ENCODE measurements around the gene PRR5L.
"Not testable (repeated sequence)": the region's sequence is repeated elsewhere in the genome, so short reads cannot be mapped to it uniquely, and the experiment has no call there.

The PRR5L gene

DNA sequence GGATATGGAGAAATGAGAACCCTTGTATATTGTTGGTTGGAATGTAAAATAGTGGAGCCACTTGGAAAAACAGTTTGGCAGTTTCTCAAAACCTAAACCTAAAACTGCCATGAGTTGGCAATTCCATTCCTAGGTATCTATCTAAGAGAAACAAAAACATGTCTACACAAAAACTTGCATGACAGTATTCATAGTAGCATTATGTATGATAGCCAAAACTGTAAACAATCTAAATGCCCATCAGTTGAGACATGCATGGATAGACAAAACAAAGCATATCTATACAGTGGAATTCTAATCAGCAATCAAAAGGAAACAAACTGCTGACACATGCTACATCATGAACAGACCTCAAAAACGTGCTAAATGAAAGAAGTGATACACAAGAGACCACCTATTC, 179.1 kb downstream of the PRR5L start:
- peak; percentile 74 for DNase-seq (ENCODE audit: low read depth, low spot score)
- peak overlapping the region; percentile 37 for H3K27ac ChIP-seq

DNA sequence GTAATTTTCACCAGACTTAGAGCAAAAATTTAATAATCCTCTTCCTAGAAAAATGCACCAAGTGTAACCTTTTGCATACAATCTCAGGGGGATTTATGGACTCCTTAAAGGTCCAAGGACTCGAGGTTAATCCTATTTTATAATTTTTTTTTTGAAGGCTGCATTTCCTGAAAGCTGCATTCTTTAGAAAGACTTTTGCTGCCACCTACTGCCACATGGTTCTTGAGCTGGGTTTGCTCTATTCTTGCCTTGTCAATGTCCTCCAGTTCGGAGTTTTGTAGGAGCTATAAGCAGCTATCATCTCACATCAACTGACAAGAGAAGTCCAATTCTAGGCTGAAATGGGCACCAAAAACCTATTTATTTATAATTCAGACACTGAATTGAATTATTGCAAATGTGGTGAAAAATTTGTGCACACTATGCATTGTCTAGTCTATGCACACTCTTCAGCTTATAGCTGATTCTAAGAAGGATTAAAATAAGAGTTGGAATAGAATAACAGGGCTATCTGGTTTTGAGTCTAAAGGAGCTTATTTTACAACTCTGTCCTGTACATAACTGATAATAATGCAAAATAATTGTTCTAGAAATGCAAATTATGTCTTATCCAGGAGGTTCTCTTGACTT, 182.7 kb downstream of the PRR5L start:
- no peak for DNase-seq (ENCODE audit: low read depth, low spot score)
- H3K27ac ChIP-seq: no peak overlapping the region

DNA sequence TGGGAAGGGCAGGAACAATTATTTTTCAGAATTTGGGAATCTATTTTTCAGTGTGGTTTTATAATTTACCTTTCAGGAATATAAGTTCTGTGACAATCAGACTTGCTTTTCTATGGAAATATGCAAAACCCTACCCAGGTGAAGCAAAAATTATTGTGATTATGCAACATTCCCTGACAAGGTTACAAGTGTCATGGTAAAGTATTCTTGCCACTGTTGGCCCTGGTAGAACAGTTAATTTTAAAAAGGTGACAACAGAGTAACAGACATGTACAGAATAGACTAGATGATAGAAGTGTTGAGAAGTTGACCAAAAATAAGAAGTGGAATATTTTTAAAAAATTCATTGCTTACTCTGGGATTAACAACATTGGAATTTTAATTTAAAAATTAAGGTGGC, 184.7 kb downstream of the PRR5L start:
- DNase-seq (ENCODE audit: low read depth, low spot score): no peak

DNA sequence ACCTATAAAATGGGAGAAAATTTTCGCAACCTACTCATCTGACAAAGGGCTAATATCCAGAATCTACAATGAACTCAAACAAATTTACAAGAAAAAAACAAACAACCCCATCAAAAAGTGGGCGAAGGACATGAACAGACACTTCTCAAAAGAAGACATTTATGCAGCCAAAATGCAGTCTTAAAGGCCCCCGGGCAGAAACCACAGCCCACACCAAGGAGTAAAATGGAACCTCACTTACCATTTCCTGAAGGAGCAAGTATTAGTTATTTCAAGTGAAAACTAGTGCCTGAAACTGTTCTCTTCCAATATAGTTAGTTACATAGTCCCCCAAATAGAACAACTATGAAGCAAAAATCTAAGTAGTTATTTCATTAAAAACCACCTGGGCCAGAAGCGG, 187.0 kb downstream of the PRR5L start:
- H3K27ac ChIP-seq; DNase-seq (ENCODE audit: low read depth, low spot score): not testable (repeated sequence)

More for the DNA sequence above, 184.7 kb downstream of the PRR5L start:
- H3K27ac ChIP-seq: no peak overlapping the region

DNA sequence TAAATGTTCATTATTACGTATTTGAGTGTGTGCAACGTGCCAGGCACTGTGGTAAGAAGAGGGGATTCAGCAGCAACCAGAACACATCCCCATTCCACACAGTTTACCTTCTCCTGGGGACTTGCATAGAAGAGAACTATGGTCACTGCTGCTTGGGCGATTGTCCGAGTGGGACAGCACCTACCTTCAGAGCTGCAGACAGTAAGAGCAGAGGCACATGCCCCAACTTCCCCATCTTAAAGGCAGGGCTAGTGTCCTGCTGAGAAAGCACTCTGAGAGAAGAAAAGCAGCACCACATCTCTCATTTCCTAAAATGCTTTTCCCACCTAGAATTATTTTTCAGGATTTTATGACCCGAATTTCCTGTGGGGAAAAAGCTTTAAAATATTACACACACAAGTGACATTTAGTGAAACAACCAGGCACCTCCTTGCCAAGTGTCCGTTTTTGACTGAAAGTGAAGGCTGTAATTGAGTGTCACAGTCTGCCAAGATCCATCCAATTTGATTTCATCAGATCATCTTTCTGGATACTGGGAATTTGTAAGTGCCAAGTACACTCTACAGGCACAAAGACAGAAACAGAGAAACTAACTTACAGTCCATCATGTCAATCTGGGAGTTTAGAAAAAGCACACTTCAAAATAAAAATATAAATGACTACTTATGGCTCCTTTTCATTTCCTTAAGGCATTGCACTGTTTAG, 189.4 kb downstream of the PRR5L start:
- H3K27ac ChIP-seq: no peak overlapping the region

DNA sequence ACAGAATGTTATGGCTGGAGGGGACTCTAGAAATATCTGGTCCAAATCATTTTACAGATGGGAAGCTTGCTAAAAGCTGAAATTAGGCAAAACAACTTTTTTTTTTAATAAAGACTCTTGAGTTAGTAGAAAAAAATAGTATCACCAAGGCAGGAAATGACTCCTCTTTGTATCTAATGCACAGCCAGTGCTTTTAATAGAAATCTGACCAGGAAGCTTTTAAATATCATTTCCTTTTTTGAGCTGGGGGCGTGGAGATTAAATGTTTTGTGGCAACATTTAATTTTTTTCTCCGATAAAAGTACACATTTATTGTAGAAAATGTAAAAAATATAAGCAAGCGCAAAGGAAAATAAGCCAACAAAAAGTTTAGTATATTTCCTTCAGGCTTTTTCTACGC, 191.5 kb downstream of the PRR5L start:
- DNase-seq (ENCODE audit: low read depth, low spot score): no peak

More for the DNA sequence above, 189.4 kb downstream of the PRR5L start:
- DNase-seq (ENCODE audit: low read depth, low spot score): no peak

DNA sequence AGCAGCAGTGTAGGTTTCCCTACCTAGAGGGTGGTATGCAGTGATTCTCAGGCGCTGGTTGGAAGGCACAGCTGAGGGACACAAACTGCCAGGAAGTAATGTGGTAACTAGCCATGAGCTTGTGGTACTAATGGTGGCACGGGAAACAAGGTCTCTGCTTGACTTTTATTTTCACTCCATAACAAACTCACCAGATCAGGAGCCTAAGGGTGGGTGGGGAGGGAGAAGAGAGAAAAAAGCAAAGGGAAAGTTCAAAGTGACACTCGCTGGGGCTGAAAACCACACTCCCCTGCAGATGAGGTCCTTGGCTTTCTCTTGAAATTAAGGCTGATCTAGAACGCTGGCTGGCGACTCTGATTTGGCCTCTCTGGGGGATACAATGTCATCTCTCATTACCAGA, 192.0 kb downstream of the PRR5L start:
- DNase-seq (ENCODE audit: low read depth, low spot score): no peak
- no peak overlapping the region for H3K27ac ChIP-seq

More for the DNA sequence above, 191.5 kb downstream of the PRR5L start:
- H3K27ac ChIP-seq: no peak overlapping the region

DNA sequence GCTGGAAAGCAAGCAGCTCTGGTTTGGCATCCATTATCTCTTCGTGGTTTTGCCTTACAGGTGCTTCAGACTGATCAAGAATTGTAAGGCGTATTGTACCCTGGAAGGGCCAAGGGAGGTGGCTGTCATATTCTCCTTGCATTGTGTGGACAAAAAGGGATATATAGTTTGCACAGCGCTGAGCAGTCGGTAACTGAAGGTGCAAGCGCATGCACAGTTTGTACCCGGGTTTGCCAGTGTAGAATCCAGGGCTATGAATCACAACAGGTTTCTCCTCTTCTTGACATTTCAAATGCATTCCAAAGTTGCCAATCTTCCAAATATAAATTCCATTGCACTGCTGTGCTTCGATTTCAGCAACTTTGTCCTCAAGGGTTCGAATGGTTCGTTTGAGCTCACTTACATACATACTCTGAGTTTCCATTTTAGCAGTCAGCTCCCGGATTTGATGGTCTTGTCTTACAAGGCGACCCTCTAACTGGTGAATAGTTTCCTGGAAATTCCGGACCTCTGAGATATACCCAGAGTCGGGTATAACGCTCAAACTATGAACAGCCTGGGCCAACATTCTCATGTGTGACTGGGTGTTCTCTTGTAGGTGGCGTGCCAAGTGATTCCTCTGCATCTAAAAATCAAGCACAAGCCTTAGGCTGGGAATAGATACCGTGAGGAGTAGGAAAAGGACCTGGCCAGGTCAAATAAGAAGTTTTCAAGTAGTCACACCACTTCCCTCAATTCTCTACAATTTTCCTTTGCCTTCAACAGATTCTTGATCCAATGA, 194.1 kb downstream of the PRR5L start:
- H3K27ac ChIP-seq: no peak overlapping the region
- no peak for DNase-seq (ENCODE audit: low read depth, low spot score)

DNA sequence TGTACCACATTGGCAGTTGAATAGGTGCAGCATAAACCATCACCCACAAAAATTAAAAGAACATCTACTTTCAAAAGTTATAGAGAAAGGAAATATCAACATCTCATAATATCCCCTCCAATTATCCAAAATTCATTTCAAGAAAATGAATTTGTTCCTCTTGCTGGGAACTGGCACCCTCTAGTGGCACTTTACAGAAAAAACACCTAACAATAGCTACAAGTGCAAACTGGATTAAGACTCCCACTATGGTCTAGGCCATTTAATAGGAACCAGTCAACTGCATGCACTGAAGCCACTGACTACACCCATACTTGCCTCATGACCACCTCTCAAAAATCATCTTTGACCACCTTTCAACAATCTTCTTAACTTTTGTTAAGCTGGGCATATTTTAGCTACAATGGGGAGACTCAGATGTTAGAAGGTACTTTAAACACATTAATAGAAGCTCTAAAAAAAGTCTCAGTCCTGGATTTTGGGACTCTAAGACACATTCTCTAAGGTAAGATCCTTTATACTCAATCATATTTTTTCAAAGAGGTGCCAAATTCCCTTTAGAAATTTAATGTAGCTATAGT, 196.7 kb downstream of the PRR5L start:
- no peak for DNase-seq (ENCODE audit: low read depth, low spot score)
- H3K27ac ChIP-seq: no peak overlapping the region

DNA sequence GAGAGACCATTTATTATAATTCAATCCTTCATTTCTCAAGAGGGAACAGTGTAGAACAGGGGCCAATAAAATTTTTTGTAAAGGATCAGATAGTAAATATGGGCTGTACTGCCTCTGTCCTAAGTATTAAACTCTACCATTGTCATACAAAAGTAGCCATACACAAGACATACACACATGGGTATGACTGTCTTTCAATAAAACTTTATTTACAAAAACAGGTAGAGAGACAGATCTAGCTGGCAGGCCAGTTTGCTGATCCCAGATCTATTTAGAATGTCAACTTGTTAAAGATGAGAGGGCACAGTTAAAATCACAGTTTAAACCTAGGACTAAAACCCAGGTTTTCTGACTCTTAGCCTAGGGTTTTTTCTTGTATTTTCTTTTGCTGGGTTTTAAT, 197.2 kb downstream of the PRR5L start:
- no peak overlapping the region for H3K27ac ChIP-seq
- DNase-seq (ENCODE audit: low read depth, low spot score): no peak

DNA sequence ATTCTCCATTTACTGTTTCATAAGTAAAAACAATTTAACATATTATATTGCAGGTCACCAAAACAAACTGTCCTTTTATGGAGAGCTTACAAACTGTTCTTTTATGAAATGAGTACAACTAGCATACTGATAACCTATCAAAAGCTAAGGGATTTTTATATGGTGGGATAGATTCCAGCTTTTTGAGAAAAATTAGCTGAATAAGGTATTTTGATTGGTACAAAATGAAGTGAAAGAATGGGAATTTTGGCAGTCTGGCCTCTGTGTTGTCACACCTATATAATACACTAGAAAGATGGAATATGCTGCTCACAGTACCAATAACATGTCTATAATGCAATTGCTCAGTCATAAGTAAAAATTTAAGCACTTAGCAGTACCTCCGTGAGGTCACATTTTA, 202.6 kb downstream of the PRR5L start:
- no peak overlapping the region for H3K27ac ChIP-seq
- no peak for DNase-seq (ENCODE audit: low read depth, low spot score)

DNA sequence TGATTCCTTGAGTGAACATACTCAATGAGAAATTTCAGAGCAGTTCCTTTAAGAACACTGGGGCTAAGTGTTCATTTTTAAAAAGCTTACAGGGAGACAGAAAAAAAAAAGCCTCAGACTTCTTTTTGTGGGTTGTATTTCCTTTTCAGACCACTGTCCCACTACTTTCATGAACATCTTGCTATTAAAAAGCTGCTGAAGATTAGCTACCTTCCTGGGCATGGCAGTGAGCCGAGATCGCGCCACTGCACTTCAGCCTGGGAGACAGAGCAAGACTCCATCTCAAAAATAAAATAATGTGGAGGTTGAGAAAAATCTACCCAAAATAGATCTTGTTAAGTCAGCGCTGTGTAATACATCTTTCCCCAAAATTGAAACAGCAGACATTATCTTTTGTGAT, 203.2 kb downstream of the PRR5L start:
- DNase-seq (ENCODE audit: low read depth, low spot score): no peak
- H3K27ac ChIP-seq: no peak overlapping the region

DNA sequence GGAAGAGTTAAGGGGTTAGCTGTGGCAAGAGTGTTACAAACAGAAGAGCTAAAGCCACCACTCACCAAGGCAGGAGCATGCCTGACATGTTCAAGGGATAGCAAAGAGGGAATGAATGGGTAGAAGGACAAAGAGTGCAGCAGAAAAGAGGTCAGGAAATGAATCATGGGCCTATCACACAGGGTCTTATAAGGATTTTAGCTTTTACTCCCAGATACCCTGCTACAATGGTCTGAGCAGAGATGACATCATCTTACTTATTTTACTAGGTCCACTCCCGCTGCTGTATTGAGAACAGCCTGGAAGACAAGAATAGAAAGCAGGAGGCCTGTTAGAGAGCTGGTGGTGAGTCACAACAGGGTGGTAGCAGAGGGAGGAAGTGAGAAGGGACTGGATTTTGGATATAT, 204.2 kb downstream of the PRR5L start:
- peak; percentile 33 for DNase-seq (ENCODE audit: low read depth, low spot score)
- peak overlapping the region; percentile 68 for H3K27ac ChIP-seq

DNA sequence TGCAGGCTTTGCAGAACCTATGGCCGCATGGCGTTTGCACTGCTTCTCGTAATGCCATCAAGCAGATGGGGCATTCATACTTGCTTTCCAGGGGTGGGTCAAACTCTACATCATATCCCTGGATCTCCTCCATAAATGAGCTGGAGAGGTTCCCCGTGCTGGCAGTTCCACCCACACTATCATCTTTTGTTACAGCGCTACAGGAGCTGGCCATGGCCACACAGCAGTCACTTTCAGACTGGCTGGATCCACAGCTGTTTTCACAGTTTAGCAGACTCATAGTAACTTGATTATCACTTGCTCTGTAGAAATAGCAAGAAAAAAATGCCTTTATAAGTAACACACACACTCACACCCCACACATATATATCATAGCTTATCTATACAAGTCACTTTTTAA, 205.1 kb downstream of the PRR5L start:
- DNase-seq (ENCODE audit: low read depth, low spot score): no peak
- peak overlapping the region; percentile 68 for H3K27ac ChIP-seq

DNA sequence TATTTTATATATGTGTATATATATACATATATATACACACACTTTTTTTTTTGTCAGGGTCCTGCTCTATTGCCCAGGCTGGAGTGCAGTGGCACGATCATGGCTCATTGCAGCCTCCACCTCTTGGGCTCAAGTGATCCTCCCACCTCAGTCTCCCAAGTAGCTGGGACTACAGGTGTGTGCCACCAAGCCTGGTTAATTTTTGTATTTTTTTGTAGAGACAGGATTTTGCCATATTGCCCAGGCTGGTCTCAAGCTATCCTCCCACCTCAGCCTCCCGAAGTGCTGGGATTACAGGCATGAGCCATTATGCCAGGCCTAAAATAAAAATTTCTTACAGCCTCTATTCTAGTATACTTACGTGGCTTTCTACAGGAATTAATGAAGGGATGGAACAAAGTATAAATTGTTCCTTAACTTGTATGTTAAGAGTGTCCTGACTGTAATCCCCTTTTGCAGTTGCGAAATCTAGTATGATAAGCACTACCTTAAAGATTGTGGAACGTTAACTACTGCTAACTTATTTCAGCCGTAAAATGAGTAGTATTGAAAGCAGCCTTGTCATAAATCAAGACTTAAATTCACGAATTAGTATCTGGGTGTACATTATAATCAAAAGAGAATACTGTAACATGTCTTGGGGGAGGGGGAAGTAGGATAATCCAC, 211.9 kb downstream of the PRR5L start:
- no peak for DNase-seq (ENCODE audit: low read depth, low spot score)
- peak overlapping the region; percentile 91 for H3K27ac ChIP-seq

DNA sequence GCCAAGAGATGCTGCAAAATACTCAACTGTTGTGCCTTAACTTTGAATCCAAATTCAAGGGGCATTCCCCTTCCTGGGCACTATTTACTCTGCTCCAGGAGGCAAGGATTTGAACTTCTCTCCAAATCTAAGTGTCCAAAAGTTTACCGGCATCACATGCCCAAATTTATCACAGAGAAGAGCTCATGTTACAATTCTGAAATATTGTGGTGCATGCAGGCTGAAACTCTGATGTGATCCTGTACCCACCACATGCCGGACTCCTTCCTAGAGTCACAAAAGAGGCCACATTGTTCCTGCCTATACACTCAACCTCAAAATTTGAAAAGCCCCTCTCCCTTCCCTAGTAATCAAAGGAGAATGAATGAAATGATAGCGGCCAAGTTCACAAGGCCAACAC, 212.7 kb downstream of the PRR5L start:
- peak overlapping the region; percentile 91 for H3K27ac ChIP-seq
- DNase-seq (ENCODE audit: low read depth, low spot score): no peak

DNA sequence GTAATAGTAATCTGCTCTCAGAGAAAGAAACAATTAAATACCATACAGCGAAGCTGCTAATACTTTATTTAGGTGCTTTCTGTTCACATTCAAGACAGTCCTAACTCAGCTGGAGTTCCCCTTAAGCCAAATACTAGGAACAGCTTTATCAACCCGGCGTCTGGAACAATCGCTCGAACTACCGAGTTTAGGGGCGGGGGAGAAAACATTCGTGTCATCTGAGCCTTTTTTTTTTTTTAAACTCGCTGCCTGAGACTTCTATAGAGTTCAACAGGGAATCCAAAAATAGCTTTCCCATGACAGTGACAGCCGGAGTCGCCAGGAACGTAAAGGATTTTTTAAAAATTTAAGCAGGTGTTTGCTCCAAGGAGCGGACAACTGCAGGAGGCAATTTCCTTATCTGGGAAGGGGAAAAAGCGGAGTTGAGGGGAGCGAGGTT, 213.1 kb downstream of the PRR5L start:
- peak overlapping the region; percentile 91 for H3K27ac ChIP-seq
- DNase-seq (ENCODE audit: low read depth, low spot score): no peak

DNA sequence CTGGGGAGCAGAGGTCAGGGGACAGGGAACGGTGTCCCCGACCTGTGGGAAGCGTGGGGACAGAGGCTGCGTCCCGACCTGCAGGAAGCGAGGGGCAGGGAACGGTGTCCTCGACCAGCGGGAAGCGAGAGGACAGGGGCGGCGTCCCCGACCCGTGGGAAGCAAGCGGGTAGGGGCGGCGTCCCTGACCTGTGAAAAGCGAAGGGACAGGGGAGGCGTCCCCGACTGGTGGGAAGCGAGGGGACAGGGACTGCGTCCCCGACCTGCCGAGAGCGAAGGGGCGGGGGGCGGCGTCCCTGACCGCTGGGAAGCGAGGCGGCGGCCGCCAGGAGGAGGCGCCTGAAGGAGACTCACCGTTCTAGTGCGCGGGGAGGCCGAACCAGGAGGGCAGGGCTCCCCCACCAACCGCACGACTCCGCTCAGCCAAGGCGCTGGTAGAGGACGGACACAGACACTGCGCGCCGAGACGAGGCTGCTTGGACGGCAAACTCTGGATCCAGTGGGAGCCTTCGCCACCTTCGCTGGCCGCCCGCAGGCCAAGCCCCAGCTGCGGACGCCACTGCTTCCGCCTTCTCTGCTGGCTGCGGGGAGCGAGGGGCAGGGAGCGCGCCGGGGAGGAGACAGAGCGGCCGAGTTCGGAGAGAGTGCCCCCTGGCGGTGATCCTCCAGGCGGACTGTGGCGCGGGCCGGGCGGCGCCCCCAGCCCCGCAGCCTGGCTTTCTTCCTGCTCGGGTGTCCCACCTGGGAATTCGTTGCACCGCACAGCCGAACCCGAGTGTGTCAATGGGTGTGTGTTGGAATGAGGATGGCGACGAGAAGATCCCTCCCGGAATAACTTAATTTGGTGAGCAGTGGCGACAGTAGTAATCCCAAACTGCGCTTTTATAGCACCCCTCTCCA, 213.9 kb downstream of the PRR5L start, which contains the start of gene TRAF6:
TRAF6 (minus strand) TSS at position 579 of the 900 bp plus-strand sequence. CDS start 8,757 bp downstream, outside the sequence.
- DNase-seq (ENCODE audit: low read depth, low spot score): peak; percentile 22
- H3K27ac ChIP-seq: peak within 1 kb of the TSS; percentile 91

DNA sequence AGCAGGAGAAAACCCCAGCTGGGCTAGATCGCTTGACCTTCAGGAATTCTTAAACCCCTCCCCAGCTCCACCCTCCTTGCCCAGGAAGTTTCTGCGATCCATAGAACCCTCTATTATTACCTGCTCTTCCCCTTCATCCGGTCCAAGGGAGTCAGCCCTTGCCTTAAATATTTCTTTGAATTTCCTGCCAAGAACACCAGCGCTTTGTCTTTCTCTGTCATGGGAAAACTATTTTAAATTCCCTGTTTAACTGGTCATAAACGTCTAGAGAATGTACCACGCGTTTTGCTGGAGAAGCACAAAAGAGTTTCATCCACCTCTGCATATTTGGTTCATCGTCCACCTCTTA, 214.5 kb downstream of the PRR5L start:
- DNase-seq (ENCODE audit: low read depth, low spot score): no peak
- peak overlapping the region; percentile 91 for H3K27ac ChIP-seq
